Tibial artery (tissue), 4 donors: ENCODE results near the gene PTPRN2.

Experiments used
- DNase-seq, 2 donors: peaks; one replicate each; pipeline ENCODE4 v3.0.0-alpha.2; 2019
- H3K27ac ChIP-seq, 2 donors: fragments of 200-600 bp; sonication (generic) in 1 of 2; 1 replicate in 1 of 2; 2 replicates in 1 of 2; pipeline ENCODE4 v1.5.1; 2018 to 2019; ENCODE audit warnings: mild to moderate bottlenecking in 1 of 2
- H3K27me3 ChIP-seq, 2 donors: fragments of 200-600 bp; sonication (generic) in 1 of 2; one replicate each; pipeline versions ENCODE4 v1.5.1 to v1.6.0; 2016 to 2019
- H3K36me3 ChIP-seq, 3 donors: fragments of 200-600 bp; sonication (generic) in 2 of 3; one replicate each; pipeline ENCODE4 v1.5.1; 2016 to 2019; ENCODE audit warnings: mild to moderate bottlenecking in 2 of 3
- H3K4me1 ChIP-seq, 4 donors: fragments of 200-600 bp; sonication (generic) in 2 of 4; 1 replicate in 3 of 4; 2 replicates in 1 of 4; pipeline ENCODE4 v1.5.1; 2016 to 2019
- H3K4me3 ChIP-seq, 2 donors: fragments of 200-600 bp; sonication (generic) in 1 of 2; 1 replicate in 1 of 2; 2 replicates in 1 of 2; pipeline ENCODE4 v1.5.1; 2018 to 2019; ENCODE audit warnings: mild to moderate bottlenecking in 2 of 2
- H3K9me3 ChIP-seq, 3 donors: fragments of 200-600 bp; sonication (generic) in 1 of 3; one replicate each; pipeline ENCODE4 v1.5.1; 2016 to 2019
- intact Hi-C: fragments of 100-400 bp; cut with DNase I; formaldehyde crosslinking; loops from one replicate; pipeline ENCODE4 v1.15.0; 2023; ENCODE audit warnings: low total_unique reads
- TF ChIP-seq, protein P1 (sequence below), 2 experiments: fragments of 200-600 bp in 1 of 2; fragments of 450-650 bp in 1 of 2; IDR thresholded peaks; one replicate each; pipeline ENCODE4 v1.5.1; 2017 to 2019; ENCODE audit warnings: antibody characterized with exemption in 2 of 2, mild to moderate bottlenecking in 1 of 2, moderate library complexity in 1 of 2

PTPRN2 gene

DNA sequence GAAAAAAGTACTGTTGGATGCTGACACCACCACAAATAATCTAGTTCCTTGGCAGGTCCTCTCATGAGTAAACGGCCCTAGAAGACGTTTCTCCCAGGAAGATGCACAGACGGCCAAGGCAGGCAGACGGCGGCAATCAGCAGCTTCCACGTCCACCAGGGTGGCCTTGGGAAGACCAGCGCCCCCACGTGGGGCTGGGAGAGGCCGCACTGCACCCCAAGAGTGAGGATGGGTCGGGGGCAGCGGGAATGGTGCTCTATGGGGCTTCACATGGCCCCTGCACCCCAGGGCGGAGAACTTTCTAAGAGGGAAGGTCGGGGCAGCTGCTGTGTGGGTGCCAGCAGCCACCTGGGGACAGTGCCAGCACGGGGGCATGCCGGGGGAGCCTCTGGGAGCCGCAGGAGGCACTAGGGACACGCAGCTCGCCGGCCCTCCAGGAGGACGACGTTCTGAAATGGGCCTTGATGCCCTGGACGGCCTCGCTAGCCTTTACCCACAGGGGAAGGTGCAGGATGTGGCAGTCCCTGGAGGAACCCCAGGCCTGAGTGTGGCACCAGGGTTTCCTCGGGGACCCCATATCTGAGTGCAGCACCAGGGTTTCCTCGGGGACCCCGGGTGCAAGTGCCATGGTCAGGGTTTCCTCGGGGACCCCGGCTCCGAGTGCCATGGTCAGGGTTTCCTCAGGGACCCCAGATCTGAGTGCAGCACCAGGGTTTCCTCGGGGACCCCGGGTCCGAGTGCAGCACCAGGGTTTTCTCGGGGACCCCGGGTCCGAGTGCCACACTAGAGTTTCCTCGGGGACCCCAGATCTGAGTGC is 710.9 kb downstream of the PTPRN2 start:
- no peak overlapping the region for H3K4me3 ChIP-seq
- TF ChIP-seq, protein P1, sequence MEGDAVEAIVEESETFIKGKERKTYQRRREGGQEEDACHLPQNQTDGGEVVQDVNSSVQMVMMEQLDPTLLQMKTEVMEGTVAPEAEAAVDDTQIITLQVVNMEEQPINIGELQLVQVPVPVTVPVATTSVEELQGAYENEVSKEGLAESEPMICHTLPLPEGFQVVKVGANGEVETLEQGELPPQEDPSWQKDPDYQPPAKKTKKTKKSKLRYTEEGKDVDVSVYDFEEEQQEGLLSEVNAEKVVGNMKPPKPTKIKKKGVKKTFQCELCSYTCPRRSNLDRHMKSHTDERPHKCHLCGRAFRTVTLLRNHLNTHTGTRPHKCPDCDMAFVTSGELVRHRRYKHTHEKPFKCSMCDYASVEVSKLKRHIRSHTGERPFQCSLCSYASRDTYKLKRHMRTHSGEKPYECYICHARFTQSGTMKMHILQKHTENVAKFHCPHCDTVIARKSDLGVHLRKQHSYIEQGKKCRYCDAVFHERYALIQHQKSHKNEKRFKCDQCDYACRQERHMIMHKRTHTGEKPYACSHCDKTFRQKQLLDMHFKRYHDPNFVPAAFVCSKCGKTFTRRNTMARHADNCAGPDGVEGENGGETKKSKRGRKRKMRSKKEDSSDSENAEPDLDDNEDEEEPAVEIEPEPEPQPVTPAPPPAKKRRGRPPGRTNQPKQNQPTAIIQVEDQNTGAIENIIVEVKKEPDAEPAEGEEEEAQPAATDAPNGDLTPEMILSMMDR (IDR thresholded peaks at IDR 0.05) = no peak
- H3K4me1 ChIP-seq = no peaks in the 10 kb centered on the region
- H3K27me3 ChIP-seq = peaks cover 0 to 36% of the 10 kb centered on the region in 2 donors
- no peak for DNase-seq
- no peaks in the 10 kb centered on the region for H3K9me3 ChIP-seq
- no peak overlapping the region for H3K27ac ChIP-seq
- no peaks in the 10 kb centered on the region for H3K36me3 ChIP-seq
- intact Hi-C loops = no loop called here

DNA sequence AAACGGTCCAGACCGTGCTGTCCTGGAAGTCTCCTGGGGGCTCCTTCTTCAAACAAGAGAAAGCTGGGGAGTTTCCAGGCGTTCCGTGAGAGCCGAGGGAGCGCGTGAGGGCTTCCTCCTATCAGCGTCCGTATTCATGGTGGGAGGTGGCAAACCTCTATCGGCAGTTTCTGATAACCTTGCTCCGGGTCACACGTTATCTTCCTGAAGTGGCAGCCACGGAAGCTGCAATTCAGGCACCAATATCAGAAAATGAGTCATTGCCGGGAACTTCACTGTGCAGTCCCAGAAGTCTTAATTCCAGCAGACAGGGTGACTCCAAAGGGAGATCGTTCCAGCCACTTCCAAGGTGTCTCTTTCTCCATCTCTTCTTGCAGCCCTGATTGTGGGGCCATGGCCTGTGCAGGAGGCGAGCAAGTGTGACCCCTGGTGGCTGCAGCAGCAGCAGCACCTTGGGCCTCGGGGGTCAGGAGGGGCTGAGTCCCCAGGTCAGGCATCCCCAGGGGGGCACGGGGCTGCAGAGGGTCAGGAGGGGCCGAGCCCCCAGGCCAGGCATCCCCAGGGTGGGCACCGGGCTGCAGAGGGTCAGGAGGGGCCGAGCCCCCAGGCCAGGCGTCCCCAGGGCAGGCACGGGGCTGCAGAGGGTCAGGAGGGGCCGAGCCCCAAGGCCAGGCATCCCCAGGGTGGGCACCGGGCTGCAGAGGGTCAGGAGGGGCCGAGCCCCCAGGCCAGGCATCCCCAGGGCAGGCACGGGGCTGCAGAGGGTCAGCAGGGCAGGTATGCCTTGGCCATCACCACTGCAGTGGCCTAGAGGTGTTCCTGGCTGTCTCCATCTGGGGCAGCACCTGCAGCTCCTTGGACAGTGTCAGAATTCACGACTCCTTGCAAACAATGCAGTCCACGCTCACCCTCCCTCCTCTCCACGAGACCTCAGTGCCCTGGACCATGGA is 712.1 kb downstream of the PTPRN2 start:
- intact Hi-C loops = no loop called here
- Histone ChIP-seq H3K9me3 (no peaks in the 10 kb centered on the region), H3K27me3 (peaks cover 0 to 36% of the 10 kb centered on the region in 2 donors), H3K36me3 (no peaks in the 10 kb centered on the region), H3K27ac (no peak overlapping the region), H3K4me1 (no peaks in the 10 kb centered on the region), H3K4me3 (no peak overlapping the region)
- TF ChIP-seq, protein P1 (IDR thresholded peaks at IDR 0.05) = peak; percentile 15 to 26
- no peak for DNase-seq

DNA sequence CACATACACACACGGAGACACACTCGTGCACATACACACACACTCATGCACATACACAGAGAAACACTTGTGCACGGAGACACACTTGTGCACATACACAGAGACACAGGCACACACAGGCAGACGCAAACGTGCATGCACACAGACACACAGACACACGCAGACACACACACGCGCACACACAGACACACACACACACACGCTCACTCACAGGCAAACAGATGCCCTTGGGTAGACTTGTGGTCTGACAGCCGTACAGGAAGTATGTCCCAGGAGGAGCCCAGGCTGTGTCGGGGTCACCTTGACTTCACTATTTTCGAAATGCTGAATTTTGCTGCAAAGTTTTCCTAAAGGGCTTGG is 712.8 kb downstream of the PTPRN2 start:
- Histone ChIP-seq H3K27me3 (peaks cover 0 to 36% of the 10 kb centered on the region in 2 donors), H3K4me3 (no peak overlapping the region), H3K4me1 (no peaks in the 10 kb centered on the region), H3K9me3 (peaks cover 0 to 2% (median 0%) of the 10 kb centered on the region in 3 donors), H3K36me3 (no peaks in the 10 kb centered on the region), H3K27ac (no peak overlapping the region)
- no peak for DNase-seq
- intact Hi-C loops = no loop called here
- TF ChIP-seq, protein P1 (IDR thresholded peaks at IDR 0.05) = no peak

DNA sequence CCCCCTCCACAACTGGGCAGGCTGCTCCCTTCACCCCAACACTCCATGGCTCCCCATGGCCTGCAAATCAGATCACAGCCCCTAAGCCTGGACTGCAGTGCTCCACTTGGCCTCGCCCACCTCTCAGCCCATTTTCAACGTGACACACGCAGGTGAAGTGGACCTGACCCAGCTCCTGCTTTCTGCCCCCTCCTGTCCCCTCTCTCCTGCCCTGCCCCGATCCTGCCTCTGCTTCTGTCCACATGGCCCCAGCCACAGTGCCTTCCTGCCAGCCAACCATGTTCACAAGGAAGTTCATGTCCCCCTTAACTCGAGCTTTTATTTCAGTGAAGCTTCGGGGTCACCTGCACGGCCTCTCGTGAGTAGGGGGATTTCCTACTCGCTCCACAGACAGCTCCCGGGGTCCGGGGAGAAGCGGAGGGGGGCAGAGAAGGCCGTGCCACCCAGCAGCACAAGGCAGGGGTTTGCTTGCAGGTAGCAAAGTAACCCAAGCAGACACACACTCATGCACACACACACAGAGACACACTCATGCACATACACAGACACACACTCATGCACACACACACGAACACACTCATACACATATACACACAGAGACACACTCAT is 713.3 kb downstream of the PTPRN2 start:
- H3K9me3 ChIP-seq = peaks cover 0 to 5% (median 0%) of the 10 kb centered on the region in 3 donors
- TF ChIP-seq, protein P1 (IDR thresholded peaks at IDR 0.05) = no peak
- intact Hi-C loops = no loop called here
- H3K36me3 ChIP-seq = no peaks in the 10 kb centered on the region
- no peak overlapping the region for H3K4me3 ChIP-seq
- no peak overlapping the region for H3K27ac ChIP-seq
- no peaks in the 10 kb centered on the region for H3K4me1 ChIP-seq
- peaks cover 0 to 36% of the 10 kb centered on the region in 2 donors for H3K27me3 ChIP-seq
- DNase-seq = no peak

DNA sequence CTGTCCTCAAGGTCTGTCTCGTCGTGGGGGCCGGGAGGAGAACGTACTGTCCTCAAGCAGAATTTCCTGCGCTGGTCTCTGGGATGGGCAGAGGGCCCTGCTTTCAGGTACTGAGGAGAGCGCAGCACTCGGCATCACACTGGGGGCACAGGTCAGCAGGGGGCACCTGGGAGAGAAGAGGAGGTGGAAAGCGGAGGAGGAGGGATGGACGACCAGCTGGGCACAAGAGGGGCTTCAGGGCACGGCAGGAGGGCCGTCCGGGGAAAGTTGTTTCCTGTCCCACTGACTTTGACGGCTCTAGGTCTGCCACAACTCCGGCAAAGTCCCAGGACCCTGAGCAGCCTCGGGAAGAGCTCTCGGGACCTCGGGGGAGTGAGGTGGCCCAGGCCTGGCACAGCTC is 714.0 kb downstream of the PTPRN2 start:
- Histone ChIP-seq H3K36me3 (no peaks in the 10 kb centered on the region), H3K27ac (no peak overlapping the region), H3K4me3 (no peak overlapping the region), H3K9me3 (peaks cover 0 to 5% (median 0%) of the 10 kb centered on the region in 3 donors), H3K4me1 (no peaks in the 10 kb centered on the region), H3K27me3 (peaks cover 0 to 36% of the 10 kb centered on the region in 2 donors)
- no peak for DNase-seq
- TF ChIP-seq, protein P1 (IDR thresholded peaks at IDR 0.05) = no peak
- intact Hi-C loops = no loop called here
